H1 (cell line): Measurements from ENCODE around the gene SLC39A6.
"Not testable (repeated sequence)": the region's sequence is repeated elsewhere in the genome, so short reads cannot be mapped to it uniquely, and the experiment has no call there.

Source experiments
- CEBPB ChIP-seq: IDR thresholded peaks from 2 replicates; pipeline ENCODE4 v1.6.1; 2012; ENCODE audit warnings: low read depth, low read length
- EGR1 ChIP-seq: IDR thresholded peaks from 2 replicates; pipeline ENCODE4 v1.6.1; 2011; ENCODE audit warnings: low read depth, low read length, borderline replicate concordance
- FOSL1 ChIP-seq: IDR thresholded peaks from 2 replicates; pipeline ENCODE4 v1.6.1; 2011; ENCODE audit warnings: mild to moderate bottlenecking, low read depth, low read length, moderate library complexity; ENCODE audit not compliant: insufficient read depth
- KDM5A ChIP-seq: fragments of 200-600 bp; IDR thresholded peaks from 2 replicates; pipeline ENCODE4 v1.7.1; 2012; ENCODE audit warnings: mild to moderate bottlenecking, low read length, inconsistent platforms, mixed read lengths
- MAFK ChIP-seq: IDR thresholded peaks from 2 replicates; pipeline ENCODE4 v1.6.1; 2012; ENCODE audit warnings: low read depth, mild to moderate bottlenecking, improper control_type of control experiment, low read length
- POLR2A ChIP-seq, 2 experiments: IDR thresholded peaks; 1 replicate in 1 of 2; 2 replicates in 1 of 2; pipeline ENCODE4 v1.6.1; 2011; ENCODE audit warnings: low read depth in 2 of 2, low read length in 2 of 2, mild to moderate bottlenecking in 2 of 2; ENCODE audit errors: control extremely low read depth in 1 of 2

DNA sequence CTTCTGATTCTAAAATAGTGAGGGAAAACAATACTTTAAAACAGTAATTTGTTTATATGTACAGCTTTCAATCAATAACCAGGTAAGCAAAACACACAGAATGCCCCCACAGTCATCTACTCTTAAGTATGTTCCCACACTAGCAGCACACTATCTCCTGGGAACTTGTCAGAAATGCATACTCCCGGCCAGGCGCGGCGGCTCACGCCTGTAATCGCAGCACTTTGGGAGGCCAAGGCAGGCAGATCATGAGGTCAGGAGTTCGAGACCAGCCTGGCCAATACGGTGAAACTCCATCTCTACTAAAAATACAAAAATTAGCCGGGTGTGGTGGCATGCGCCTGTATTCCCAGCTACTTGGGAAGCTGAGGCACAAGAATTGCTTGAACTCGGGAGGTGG lies 12.4 kb downstream of the SLC39A6 start:
- not testable (repeated sequence) for TF ChIP-seq CEBPB; EGR1; KDM5A; FOSL1; MAFK; POLR2A (IDR thresholded peaks at IDR 0.05; ENCODE audit: control extremely low read depth in 1 of 2, low read depth in 2 of 2, low read length in 2 of 2)
